ENCODE results near the gene LHFPL2.

- TF ChIP-seq CTCF (IDR thresholded peaks at IDR 0.05 in 8 of 11, conservative IDR thresholded peaks at IDR 0.05 in 3 of 11) (no peak), POLR2A (IDR thresholded peaks at IDR 0.05) (no peak)
These were observed 100.6 kb downstream of the LHFPL2 start for GRCh38 chr5:78547731-78548615.

Measured in spleen (tissue), 7 donors.